Renal cortex interstitium (tissue), 11 donors: ENCODE results near the gene PARD3. TPM values are rescaled to one million over a fixed set of nuclear protein-coding genes. Genes with fewer than 3 reads are reported as not detected.

Experiments used
- DNase-seq, 11 donors: peaks; one replicate each; pipeline ENCODE4 v3.0.0-alpha.2; 2013; ENCODE audit warnings: low read depth in 9 of 11, low spot score in 4 of 11; ENCODE audit errors: extremely low read depth in 1 of 11
- polyA plus RNA-seq, 3 donors: library from polyadenylated mRNA; unstranded; fragments of 120-200 nt; gene quantifications; one replicate each; pipeline ENCODE4 v1.2.1, GENCODE V29; 2013; ENCODE audit not compliant: insufficient read length in 3 of 3

The PARD3 gene
- polyA plus RNA-seq, 3 donors: 68.5 to 88.7 (median 71.1) TPM

DNA sequence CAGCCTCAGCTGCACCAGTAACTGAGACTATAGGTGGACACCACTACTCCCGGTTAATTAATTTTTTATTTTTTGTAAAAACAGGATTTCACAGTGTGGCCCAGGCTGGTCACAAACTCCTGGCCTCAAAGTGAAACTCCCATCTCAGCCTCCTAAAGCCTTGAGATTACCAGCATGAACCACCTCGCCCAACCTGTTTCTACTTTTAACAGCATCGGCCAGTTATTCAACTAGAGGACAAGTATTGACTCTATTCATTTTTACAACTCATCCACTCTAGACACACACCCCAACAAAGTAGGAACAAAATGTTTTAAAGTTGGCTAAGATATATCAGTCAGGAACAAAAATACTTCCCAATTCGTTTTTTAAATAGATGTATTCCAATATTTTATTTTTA is 334.8 kb downstream of the PARD3 start:
- no peak for DNase-seq

- no peak for DNase-seq
Observed at GRCh38 chr10:34479520-34480179, 335.4 kb downstream of the PARD3 start.

GRCh38 chr10:34477249-34477648 is 337.8 kb downstream of the PARD3 start:
- no peak for DNase-seq

DNA sequence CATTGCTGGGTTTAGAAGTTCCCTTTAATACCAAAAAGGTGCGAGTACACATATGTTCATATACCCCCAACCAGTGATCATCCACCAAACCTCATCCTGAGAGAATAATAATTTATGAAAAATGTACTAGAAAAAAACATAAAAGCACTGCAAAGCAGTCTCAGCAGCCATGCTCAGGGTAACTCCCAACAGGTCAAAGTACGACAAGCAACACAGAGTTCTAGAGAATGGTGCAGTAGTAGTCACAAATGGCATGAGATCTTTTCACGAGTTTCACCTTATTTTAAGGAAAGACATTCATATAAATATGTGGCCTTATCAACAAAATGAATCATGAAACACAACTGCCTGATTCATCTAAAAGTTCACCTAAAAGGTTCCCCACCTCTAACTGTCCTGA is 338.5 kb downstream of the PARD3 start:
- DNase-seq: no peak

DNA sequence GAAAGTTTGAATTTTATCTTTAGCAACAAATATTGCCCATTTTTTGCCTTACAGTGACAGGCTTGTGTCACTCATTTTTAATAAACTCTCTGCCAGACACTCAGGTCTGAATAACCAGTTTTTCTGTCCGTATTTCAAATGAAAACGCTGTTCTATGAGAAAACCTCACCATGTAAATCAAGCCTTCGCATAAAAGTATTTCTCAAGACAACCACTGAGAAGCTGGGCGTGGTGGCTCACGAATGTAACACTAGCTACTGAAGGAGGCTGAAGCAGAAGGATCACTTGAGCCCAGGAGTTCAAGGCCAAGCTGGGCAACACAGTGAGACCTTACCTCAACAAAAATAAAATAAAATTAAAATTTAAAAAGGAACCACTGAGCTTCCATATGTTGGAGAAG is 339.3 kb downstream of the PARD3 start:
- DNase-seq: no peak

DNA sequence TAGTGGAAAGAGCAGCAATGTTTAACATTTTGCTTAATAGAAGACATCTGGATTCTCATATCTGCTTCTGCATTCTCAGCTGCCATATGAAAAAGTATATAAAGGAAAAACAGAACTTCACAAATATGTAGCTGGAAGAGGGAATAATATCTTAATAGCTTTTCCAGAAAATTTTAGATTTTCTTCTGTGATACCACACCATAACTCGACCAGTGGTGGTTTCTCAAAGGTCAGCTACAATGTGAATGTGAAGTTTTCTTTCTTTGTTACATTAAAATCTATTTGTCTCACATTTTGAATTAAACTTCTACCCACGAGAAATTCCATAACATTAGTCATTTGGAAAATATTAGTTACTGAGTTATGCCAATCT is 339.8 kb downstream of the PARD3 start:
- DNase-seq: no peak

DNA sequence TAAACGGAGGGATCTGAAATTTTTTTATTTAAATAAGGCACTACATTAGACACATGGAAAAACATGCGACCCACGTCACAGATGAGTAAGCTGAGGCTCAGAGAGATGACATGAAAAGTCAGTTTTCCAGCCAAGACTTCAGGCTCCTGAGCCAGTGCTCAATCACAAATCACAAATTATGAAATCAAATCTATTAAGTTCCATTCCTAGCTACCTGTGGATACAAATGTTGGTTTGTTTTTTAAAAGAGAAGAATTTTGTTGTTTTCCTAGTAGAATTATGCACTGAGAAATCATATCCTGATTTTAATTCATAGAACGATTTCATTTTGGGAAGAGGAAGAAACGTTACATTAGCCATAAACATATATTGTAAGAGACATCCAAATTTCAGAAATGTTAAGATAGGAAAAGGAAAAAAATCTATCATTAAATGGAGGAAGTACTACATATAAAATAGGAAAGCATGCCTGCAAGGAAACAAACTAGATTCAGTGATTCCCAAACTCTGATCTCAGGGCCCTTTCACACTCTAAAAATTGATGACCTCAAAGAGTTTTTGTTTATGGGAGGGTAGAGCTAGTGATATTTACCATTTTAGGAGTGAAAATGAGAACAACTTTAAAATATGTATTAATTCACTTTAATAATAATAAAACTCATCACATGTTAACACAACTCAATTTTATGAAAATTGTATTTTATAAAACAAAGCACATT is 340.4 kb downstream of the PARD3 start:
- no peak for DNase-seq

GRCh38 chr10:34474009-34474376 is 341.1 kb downstream of the PARD3 start:
- no peak for DNase-seq

- no peak for DNase-seq
Observed at GRCh38 chr10:34473174-34474008, 341.7 kb downstream of the PARD3 start.

GRCh38 chr10:34470307-34470706 is 344.8 kb downstream of the PARD3 start:
- no peak for DNase-seq

DNA sequence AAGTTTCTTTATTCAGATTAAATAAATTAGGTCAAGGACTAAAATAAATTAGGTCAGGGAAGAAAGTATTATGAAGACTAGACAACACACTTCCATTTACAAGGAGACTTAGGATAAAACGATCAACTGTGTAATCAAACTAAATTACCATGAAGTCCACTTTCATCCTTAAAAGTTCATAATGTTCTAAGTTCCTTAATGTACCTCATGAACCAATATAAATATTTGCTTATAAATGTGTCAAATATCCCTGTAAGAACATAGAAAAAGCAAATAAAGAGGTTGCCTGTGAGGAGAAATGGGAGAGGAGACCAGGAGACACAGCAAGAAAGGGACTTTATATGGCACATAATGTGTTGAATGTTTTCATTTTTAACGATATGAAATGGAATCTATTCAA is 345.6 kb downstream of the PARD3 start:
- no peak for DNase-seq

DNA sequence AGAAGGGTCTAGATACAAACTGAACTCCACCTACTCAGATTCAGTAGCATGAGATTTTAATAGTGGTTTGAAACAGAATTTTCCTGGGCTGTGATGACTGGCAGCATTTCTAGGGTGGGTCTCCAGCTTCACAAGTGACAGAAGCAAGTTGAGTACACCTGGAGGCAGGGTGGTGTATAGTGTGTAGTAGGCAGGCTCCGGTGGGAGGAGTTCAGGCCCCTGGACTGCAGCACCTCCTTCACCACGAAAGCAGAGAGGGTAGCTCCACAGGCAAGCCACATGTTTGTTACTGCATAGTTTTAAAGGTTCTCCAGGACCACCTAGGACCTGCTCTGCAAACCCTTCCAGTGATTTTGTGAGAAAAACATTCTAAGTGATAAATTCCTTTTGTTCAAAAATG is 347.2 kb downstream of the PARD3 start:
- no peak for DNase-seq

DNA sequence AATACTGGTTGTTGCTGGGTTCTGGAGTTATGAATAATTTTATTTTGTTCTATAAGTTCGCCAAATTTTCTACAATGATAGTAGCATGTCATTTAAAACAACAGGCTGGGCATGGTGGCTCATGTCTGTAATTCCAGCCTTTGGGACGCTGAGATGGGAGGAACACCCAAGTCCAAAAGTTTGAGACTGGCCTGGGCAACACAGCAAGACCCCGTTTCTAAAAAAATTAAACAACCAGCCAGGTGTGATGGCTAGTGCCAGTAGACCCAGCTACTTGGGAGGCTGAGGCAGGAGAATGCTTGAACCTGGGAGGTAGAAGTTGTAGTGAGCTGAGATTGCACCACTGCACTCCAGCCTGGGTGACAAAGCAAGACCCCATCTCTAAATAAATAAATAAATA is 347.7 kb downstream of the PARD3 start:
- DNase-seq: no peak

- DNase-seq: no peak
Observed at GRCh38 chr10:34465678-34466077, 349.4 kb downstream of the PARD3 start.

- no peak for DNase-seq
Observed at GRCh38 chr10:34464591-34464990, 350.5 kb downstream of the PARD3 start.

DNA sequence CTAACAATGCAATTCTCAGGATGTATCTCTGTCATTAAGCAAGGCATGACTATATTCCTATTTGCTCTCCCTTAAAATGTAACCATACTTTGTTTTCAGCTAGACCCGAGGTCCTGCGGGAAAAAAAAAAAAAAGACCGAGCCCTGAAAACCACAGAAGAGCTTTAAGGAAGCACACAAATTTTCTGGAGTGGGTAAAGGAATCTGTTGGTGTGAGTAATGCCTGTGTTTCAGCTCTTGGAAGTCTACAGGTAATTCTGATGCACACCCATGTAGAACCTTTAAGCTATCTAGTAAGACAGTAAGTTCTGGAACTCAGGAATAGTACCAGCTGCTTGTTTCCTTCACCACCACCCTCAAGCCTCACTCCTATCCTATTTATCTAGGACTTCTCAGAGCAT is 351.1 kb downstream of the PARD3 start:
- DNase-seq: no peak

DNA sequence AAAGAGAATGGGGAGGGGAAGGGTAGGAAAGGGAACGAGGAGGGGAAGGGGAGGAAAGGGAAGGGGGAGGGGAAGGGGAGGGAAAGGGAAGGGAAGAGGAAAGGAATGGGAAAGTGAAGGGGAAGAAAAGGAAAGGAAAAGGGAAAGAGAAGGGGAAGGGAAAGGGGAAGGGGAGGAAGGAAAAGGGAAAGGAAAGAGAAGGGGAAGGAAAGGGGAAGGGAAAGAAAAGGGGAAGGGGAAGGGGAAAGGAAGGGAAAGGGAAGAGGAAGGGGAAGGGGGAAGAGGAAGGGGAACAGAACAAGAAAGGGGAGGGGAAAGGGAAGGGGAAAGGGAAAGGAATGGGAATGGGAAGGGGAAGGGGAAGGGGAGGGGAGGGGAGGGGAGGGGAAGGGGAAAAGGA is 352.1 kb downstream of the PARD3 start:
- no peak for DNase-seq

- DNase-seq: no peak
Observed at GRCh38 chr10:34462056-34462455, 353.0 kb downstream of the PARD3 start.

DNA sequence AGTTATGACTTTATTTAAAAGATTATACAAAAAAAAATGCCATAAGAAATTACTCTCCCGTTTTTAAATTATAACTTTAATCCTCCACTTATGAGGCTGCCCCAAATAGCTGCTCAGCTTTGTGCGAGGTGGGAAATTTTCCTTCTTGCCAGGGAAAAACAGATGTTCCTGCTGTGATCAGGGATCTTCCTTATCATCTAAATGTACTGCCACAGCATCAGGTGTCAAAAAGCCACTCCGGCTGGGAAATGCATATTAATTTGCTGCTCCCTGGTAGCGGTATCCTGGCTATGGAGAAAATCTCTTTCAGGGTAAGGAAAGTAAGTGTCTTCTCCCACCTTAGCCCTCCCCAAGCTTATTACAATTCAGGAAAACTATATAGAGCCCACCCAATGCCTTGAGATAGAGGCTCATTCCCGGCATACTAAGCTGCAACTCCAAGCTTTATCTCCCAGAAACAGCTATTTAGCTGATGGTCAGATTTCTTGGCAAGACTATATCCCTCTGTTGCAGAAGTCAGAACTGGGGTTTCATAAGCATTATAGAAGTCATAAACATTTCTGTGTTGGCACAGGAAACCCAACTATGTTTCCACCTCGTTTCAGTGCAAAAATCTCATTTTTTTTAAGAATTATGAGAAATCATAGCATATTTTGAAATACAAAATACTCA is 360.4 kb downstream of the PARD3 start:
- DNase-seq: no peak

GRCh38 chr10:34449836-34450235 is 365.3 kb downstream of the PARD3 start:
- DNase-seq: no peak
